ENCODE measurements around the gene EPHA6. TPM values are rescaled to one million over a fixed set of nuclear protein-coding genes. Genes with fewer than 3 reads are reported as not detected.

The EPHA6 gene
- total RNA-seq, 1 donor from 2014 or later: 219 TPM

DNA sequence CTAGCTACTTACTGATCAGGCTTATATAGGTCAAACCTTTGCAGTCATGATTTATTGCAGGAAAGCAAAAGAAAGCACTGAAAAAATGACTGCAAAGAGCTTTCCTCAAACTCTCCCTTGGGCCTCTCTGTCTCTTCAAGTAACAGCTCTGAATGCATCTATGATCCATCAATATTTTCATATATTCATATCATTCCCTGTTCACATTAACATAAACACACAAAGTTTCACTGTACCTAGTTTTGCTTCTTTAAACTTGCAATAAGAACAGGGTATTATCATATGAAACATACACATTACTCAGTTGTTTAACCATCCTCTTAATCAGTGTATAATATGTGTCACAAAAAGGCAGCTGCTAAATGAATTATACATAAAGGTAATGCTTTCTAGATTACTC lies 842.2 kb downstream of the EPHA6 start:
- no peak for DNase-seq

GRCh38 chr3:97658668-97659285 lies 844.4 kb downstream of the EPHA6 start:
- no peak for DNase-seq

- no peak for DNase-seq
These were observed 847.9 kb downstream of the EPHA6 start for GRCh38 chr3:97662264-97662663.

DNA sequence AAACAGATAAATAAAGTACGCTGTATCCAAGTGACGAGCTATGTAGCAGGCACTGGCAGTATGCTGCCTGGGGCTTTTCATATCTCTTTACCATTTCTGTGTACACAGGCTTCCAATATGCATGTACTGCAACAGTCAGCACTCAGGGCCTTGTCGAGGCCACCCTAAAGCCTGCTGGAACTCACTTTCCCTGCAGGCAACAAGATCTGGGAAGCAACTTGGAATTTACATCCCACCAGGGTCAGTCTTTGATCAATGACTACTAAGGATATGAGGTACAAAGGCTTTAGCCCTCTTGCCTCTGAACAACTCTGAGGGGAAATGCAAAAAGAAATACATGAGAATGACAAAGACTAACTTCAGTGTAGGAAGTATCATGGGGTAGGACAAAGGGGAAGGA lies 848.4 kb downstream of the EPHA6 start:
- no peak for DNase-seq

DNA sequence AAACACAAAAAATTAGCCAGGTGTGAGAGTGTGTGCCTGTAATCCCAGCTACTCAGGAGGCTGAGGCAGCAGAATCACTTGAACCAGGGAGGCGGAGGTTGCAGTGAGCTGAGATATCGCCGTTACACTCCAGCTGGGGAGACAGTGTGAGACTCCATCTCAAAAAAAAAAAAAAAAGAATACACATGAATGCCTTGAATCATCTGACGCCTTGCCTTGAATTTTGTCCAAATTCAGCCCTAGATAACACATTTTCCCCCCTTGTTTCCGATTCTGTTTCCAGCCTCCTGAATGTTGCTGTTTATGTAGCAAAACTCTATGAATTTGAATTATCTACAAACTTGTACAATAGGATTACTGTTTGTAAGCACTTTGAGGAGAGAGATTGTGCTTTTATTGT lies 851.5 kb downstream of the EPHA6 start:
- DNase-seq: no peak

- no peak for DNase-seq
These were observed 856.6 kb downstream of the EPHA6 start for GRCh38 chr3:97670952-97671351.

GRCh38 chr3:97673357-97673997 lies 859.1 kb downstream of the EPHA6 start:
- DNase-seq: no peak

DNA sequence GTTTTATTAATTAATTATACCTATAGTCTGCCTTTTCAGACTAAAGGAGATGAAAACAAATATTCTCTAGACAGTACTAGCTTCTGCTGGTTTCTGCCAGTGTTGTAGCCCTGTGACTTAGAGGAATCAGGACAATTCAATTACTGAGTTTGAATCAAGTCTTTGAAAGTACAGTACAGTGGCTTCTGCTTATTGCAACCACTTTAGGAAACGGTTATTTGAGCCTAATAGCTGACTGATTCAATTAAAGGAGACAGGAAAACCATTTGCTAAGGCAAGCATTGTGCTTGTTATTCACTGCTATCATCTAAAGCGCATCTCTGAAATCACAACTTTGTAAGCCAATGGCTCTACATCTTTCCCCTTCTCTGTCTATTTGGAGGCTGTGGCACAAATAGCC lies 860.1 kb downstream of the EPHA6 start:
- no peak for DNase-seq

DNA sequence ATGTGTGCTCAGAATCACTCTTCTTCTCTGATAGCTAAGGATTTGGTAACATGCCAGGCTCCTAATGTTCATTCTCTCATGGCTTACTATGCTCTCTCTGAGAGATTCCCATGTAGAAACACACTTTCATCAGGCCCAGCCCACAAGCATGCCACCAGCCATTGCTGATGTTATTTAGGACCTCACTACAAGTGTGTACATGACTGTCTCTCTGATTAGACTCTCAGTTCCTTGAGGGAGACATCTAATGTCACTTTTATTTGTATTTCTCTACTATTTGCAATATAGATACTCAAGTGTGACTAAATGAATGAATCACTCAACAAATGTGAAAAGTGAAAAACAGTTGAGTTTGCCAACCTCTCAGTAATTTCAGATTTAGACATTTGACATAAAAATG lies 865.8 kb downstream of the EPHA6 start:
- no peak for DNase-seq

DNA sequence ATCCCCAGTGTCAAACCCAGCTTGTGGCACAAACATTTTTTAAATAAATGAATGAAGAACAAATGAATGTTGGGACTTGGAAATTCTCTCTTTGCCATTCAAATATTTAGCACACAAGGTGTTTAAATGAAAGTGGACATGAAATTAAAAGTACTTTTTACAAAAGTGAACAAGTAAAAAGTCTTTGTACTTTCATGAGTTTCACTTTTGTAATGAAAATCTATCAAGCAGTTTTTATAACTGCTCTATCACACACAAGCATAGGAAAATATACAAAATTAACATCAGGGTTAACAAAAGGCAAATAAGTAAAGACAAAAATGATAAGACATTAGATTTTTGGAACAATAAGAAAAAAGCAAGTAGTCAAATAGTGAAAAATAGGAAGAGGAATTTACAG lies 866.3 kb downstream of the EPHA6 start:
- no peak for DNase-seq

GRCh38 chr3:97684490-97684889 lies 870.1 kb downstream of the EPHA6 start:
- no peak for DNase-seq

DNA sequence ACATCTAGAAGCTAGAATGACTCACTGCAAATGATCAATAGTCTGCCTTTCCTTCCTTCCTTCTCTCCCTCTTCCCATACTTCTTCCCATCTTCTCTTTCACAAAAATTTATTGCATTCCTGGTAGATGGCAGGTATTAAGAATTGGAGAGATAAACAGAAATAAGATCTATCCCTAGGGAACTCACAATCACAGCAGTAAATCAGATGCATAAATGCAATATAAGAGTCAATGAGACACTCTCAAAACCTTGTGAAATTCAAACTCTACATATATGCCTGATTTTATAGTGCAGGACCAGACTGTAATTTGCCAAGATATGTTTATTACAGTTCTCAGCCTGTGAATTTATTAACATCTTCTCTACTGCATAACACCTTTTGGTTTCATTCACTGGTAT lies 871.9 kb downstream of the EPHA6 start:
- DNase-seq: no peak

DNA sequence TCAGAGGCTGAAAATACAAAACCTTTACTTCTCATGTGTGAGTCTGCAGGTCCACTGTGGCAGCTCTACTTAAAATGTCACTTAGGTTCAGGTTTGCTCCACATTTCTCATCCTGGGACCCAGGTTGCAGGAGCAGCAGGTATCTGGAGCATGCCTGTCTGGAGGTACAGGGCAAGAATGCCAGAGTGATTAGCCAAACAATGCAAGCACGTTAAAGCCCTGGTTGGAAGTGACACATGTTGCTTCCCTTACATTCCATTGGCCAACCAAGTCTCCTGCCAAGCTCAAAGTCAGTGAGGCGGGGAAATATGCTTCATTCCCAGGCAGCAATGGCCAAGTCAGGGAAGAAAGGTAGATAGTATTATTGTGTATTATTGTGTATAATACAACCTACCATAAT lies 873.3 kb downstream of the EPHA6 start:
- DNase-seq: no peak

- DNase-seq: no peak
These were observed 874.7 kb downstream of the EPHA6 start for GRCh38 chr3:97689111-97689510.

DNA sequence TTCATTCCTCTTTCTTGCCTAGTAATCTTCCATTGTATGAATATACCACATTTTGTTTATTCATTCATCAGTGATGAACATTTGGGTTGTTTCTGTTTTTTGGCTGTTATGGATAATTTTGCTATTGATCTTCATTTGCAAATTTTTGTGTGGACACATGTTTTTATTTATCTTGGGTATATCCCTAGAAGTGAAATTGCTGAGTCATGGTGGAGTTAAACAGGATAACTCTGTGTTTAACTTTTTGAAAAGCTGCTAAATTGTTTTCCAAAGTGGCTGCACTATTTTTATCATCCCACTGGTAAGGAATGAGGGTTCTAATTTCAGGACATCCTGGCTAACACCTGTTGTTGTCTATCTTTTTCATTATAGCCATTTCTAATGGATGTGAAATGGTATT lies 875.6 kb downstream of the EPHA6 start:
- DNase-seq: no peak

GRCh38 chr3:97691354-97691753 lies 877.0 kb downstream of the EPHA6 start:
- no peak for DNase-seq

DNA sequence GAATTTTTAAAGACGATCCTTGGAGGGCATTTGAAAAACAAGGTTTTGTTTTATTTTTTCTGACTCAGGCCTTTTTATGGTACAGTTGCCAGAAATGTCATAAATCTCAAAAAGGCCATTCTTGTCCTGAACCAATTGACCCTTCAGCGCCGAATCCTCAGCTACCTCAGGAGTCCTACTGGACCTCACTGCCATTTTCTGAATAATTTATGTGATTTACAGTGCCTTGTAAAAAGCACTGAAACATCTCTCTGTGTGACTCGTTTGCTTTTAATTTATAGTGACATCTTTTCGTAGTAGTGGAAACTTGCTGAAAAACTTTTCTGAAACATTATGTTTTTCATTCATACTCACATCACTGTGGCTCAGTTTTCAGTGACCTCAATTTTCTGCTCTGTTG lies 878.0 kb downstream of the EPHA6 start:
- no peak for DNase-seq

DNA sequence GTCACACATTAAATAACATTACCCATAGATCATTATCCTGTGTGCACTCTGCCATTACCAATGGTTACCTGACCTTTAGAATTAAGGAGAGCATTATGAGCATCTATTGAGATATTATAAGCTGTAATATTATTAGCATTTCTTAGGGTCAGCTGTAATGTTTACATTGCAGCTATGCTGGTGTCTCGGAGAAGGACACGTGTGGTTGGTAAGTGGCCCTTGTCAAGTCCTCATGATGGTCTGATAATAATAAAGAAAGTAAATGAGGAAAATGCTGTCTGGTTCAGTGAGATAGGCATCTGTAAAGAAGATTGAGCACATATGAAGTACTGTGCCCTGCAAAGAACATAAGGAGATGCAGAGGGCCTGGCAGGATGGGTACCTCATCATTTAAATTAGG lies 878.4 kb downstream of the EPHA6 start:
- DNase-seq: no peak

DNA sequence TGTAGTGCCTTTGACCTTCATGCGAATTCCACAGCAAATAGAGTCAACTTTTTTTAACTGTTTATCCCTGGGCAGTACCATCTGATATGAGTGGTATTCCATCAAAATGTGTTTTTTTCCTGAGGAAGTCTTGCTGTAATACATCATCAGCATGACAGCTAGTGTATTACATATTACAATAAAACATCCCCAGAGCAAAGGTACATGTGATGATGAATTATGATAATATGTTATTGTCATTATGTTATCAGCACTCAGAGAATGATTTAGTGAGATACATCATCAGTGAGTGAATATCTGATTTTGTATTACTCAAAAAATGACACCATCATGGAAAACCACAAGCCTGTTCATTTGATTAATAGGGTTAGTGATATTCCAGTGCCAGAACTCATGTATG lies 880.5 kb downstream of the EPHA6 start:
- DNase-seq: no peak

DNA sequence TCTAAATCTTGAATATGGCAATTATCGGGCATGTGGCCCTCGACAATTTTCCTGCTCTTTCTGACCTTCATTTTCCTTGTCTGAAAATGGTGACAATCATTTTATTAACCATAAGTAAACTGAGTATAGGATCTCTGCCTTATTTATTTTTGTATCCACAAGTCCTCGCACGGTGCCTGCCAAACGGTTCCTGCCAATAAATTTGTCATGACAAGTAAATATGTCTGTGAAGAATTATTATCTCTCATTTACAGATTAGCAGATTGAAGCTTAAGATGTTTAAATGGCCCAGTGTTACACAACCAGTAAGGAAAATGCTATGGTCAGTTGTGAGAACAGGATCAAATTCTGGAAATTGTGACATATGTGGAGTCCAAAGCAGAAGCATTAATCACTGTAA lies 884.3 kb downstream of the EPHA6 start:
- DNase-seq: no peak

DNA sequence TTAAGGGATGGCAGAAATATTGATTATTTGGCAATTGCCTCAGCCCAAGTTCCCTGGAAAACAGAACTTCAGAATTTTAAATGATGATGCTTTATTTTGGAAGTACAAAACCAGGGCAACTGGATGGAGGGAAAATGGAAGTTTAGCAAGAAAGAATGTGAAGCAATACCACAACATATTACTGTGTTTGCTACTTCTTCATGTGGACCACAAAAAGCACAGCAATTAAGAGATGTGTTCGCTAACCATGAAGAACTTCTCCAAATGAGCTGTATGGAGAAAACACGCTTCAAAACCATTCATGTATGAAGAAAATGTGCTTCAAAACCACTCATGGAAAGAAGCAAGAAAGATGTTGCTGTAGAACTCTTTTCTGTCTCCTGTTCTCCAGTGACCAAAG lies 885.5 kb downstream of the EPHA6 start:
- no peak for DNase-seq

DNA sequence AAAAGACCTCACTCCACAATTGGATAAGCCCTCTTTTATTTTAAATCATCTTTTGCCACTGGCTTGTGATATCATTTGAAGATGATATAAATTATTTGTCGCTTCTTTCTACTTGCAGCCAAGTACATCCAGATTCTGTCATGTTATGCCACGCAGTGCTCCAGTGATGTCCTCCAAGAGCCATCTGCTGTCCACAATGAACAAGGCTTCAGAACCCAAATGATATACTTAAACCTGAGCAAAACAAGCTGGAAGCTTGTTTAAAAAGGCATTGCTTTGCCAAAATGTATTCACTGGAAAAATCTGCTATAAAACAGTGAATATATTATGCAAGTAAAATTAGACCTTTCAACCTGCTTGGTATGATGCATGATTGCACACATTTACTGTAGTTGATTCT lies 891.4 kb downstream of the EPHA6 start:
- DNase-seq: no peak

DNA sequence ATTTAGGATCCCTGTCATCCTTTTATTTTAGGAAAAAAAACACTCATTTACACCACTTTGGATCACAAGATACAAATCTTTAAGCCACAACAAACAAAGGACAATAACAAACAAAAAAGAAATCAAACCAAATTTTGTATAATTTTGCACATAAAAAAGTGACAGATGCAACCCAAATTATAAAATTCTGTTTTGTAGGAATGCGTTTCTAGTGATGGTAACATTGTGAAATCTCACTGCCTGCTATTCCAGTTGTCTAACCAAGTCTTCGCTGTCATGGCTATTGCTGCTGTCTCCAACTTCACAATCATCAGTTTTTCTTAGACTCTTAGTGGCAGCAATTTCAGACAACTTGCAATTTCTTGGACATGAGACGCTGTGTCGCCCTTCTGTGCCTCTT lies 891.8 kb downstream of the EPHA6 start:
- no peak for DNase-seq

- DNase-seq: no peak
These were observed 897.3 kb downstream of the EPHA6 start for GRCh38 chr3:97711654-97712053.

- no peak for DNase-seq
These were observed 898.5 kb downstream of the EPHA6 start for GRCh38 chr3:97712919-97713318.

Measured in occipital lobe (tissue), 2 donors.